GM19023 (cell line): ENCODE measurements around the gene THAP4.

Source experiments
- ATAC-seq: cut with Tn5 transposase; IDR thresholded peaks from one replicate; pipeline ENCODE4 v1.9.1; 2021; ENCODE audit warnings: mild to moderate bottlenecking, moderate library complexity; ENCODE audit not compliant: unreplicated experiment

Gene THAP4, protein sequence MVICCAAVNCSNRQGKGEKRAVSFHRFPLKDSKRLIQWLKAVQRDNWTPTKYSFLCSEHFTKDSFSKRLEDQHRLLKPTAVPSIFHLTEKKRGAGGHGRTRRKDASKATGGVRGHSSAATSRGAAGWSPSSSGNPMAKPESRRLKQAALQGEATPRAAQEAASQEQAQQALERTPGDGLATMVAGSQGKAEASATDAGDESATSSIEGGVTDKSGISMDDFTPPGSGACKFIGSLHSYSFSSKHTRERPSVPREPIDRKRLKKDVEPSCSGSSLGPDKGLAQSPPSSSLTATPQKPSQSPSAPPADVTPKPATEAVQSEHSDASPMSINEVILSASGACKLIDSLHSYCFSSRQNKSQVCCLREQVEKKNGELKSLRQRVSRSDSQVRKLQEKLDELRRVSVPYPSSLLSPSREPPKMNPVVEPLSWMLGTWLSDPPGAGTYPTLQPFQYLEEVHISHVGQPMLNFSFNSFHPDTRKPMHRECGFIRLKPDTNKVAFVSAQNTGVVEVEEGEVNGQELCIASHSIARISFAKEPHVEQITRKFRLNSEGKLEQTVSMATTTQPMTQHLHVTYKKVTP

DNA sequence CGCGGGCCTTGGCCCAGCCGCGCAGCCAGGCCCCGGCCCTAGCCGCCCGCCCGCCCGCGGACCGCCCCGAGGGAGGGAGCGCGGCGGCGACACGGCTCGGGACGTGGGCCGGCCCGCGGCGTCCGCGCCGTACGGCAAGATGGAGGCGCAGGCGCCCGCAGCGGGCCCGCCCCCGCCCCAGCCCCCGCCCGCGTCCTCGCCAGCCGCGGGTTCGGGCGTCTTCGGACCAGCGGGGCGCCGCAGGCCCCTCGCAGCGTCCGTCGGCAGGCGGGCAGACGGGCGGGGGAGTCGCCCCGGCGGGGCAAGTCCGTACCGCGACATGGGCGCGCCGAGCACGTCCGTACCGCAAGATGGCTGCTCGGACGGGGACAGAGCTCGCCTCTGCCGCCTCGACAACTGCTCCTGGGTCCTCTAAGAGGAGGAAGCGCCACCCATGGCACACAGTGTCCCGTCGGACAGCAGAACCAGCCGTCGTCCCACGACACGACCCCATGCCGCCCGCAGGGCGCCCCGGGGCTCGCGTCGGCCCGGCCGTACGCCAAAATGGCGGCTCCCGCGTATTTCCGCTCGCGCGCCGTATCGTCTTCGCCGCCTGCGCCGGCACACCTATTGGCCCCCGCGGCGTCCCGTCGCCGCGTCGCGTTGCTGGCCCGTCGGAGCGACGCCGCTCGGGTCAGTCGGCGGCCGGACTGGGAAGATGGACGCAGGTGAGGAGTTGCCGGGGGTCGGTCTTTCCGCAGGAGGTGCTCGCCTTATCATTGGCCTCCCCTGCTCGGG is at the start of gene THAP4, which contains the start of gene ATG4B:
TSS of gene THAP4 (minus strand) at position 141 of the 777 bp plus-strand sequence. CDS start 141 bp downstream, outside the sequence.
TSS of gene ATG4B (plus strand) at position 676 of the 777 bp plus-strand sequence. CDS start at position 698, 22 bp downstream.
- ATAC-seq, result peak; percentile 66

DNA sequence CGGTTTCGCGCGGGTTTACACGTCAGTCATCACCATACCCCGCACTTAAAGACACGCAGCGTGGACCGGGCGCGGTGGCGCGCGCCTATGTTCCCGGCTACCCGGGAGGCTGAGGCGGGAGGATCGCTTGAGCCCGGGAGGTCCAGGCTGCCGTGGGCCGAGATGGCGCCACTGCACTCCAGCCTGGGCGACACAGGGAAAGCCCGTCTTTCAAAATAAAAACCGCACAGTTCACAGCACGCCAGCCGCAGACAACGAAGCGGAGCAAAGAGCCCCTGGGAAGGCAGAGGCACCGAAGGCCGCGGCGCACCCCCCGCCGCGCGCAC is 49.3 kb upstream of the THAP4 start:
- ATAC-seq, result no peak

DNA sequence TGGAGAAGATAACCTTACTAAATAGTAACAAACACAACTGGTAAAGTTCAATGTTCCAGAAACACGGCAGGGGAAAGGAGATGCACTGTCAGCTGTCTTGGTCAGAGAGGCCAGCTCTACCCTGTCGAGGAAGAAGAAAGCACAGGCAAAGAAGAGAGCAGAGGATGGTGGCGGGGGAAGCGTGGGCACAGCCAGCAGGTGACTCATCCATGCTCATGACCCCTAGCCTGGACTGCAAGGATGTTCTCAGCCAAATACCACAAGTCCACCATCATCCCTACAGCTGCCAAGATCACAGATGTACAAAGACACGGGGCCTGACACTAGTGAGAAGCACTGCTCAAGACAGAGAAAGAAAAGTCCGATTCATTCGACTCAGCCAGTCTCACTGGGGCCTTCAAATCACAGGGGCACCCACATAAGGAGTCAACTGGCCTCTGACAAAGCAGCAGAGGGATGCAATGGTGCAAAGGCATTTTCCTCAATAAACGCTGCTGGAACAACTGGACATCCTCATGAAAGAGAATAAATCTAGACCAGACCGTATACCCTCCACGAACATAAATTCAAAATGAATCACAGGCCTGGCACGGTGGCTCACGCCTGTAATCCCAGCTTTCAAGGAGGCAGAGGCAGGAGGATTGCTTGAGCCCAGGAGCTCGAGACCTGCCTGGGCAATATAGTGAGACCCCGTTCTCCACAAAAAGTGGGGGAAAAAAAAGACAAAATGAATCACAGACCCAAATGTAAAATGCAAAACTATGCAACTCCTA is 44.1 kb upstream of the THAP4 start:
- no peak for ATAC-seq

DNA sequence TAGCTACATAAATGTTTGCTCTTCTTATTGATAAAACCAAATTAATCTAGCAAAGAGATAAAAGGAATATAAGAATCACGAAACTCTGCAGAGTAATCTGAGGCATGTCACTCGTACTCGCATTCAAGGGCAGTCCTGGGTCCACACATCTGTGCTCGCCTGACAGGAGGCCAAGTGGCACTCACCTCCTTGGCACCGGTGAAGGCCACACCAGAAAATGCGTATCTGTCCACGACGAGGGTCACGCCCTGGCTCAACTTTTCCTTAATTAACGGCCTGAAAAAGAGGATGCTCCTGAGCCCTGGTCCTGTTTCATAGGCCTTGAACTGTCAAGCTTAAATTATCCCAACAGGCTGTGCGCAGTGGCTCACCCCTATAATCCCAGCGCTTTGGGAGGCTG is 43.1 kb upstream of the THAP4 start:
- no peak for ATAC-seq

DNA sequence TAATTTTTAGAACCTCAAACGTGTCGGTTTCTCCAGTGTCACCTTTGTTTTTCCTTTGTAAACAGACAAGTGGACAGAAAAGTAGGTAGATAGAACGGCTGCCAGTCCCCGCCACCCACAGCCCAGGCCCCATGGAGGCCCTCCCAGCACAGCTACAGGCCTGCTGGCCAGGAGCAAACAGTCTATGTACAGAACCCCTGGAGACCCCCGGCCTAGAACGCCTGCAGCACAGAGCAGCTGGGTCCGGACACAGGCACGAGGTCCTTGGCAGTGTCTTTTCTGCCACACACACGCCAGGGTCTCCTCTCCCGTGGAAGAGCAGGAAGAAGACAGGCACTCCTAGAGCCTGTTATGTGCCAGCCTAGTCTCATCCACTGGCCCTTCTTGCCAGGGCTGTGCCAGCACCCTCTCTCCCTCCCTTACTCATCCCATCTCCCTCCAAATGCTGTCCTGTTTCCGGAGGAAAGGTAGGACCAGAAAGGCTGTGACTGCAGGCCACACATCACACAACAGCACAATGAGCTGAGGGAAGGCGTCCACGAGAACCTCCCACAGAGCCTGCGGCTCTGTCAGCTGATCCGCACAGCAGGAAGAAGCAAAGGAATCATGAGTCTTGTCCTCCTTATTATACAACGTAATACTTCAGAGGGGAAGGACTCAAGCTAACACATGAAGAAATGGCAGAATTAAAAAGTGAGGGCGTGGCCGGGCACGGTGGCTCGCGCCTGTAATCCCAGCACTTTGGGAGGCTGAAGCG is 42.0 kb upstream of the THAP4 start:
- no peak for ATAC-seq

DNA sequence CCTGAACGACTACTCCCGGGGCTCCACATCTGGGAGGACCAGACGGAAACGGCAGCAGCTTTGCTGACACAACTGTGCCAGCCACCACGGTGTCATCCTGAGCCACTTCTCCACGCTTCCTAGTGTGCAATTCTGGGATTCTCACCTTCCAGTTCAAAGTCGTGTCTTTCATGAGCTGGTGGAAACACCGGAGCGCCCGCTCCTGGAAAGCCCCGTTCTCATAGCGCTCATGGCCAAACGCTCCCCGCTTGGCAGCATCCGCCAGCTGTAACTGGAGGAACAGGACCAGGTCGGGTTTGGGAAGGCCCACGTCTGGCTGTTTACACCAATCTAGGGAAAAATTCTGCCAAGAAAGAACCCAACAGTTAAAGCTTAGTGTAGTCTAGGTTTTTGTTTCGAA is 41.3 kb upstream of the THAP4 start:
- no peak for ATAC-seq

DNA sequence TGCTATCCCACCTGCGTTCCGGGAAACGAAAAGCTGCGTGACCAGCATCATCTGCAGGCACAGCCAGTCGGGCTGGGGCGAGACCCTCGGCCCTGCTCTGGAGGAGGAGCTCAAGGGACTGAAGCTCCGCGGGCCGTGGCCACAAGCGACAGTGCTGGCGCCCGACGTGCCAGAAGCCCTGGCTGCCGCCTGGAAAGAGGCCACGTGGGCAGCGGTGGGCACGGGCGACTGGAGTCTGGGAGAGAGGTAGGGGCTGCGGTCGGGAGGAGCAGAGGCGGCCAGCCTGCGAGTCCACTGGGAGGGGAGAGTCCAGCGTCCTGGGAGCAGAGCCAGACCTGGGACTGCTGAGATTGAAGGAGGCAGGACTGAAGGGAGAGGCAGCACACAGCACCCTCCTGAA is 40.4 kb upstream of the THAP4 start:
- no peak for ATAC-seq

DNA sequence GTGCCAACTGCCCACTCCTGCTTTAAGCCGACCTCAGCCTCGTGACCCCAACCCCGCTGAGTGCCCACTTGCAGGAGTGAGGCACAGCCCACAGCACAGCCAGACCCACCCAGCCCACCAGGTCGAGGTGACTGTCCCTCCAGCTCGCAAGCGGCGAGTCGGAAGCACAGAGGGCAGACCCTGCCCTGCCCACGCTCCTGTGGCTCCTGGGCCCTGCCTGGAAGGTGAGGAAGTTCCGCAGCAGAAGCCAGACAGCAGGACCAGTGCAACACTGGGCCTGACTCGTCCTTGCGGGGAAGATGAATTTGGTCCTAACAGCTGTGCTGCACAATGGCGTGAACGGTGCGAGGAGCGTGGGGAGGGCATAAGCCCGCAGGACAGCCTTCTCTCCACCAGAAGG is 39.7 kb upstream of the THAP4 start:
- ATAC-seq, result no peak

DNA sequence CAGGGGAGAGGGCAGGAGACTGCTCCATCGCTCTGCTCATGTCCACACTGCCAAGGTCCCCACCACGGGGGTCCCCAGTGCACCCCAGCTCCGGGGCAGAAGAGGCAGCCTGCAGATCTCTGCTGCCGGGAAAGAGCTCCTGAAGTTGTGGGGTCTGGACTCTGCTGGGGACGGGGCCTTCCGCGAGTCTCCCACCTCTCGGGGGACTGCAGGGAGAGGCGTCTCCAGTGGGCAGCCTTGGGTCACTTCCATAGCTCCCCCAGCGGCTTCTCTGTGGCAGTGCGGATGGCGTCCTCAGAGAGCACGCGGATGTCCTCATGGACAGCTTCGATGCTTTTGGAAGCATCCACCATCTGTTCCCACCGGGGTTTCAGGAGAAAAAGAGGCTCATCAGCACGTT is 38.9 kb upstream of the THAP4 start:
- no peak for ATAC-seq

DNA sequence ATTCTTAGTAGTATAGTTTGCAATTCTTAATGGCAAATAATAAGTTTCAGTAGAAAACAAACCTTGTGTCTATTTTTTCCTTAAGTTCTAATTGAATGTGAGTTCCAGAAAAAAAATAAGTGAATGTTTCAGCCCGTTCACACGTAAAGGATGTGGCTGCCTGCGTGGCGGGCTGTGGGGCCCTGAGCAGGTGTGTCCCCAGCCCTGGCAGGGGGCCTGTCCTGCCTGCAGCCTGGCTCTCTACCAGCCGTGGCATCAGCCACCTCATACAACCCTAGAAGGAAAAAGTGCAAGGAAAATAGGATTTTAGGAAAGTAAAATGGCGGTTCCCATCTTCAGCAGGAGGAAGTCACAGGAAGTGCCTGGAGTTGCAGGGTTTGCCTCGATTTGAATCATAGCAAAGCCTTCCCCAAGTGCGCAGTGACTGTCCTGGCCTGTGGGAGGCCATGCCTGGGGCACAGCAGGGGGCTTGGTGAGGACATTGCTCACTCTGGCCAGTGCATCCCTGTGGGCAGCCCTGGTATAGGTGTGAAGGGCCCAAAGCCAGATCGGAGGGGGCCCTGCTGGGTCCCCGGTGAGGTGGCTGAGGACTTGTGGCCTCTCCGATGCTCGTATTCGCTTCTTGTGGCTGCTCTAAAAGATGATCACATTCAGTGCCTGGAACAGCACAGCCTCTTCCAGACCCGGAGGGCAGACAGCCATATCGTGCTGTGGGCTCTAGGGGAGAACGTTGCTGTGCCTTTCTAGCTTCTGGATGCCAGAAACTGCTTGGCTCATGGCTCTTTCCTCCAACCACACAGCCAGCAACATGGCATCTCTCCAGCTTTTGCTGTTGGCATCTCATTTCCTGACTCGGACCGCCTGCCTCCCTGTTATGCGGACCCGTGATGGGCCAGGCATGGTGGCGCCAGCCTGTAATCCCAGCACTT is 37.1 kb upstream of the THAP4 start:
- ATAC-seq, result no peak

DNA sequence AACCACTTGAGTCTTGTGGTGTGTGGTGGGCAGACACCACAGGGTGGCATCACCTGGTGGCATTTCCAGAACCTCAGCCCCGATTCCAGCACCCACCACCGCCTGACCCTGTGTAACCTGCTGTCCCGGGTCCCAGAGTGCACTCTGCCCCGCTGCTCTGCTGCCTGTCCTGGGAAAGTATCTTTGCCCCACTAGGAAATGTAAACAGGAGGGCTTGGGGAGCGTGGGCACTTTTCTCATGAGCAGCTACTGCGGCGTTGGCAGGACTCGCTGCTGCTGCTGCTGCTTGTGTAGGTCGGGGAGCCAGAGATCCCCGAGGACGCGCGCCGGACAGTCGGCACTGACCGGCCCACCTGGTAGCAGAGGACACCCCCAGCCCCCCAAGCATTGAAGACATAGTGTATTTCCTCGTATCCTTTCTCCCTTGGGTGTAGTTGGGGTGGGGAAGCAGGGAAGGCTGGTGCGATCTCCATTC is 36.3 kb upstream of the THAP4 start:
- ATAC-seq, result no peak

DNA sequence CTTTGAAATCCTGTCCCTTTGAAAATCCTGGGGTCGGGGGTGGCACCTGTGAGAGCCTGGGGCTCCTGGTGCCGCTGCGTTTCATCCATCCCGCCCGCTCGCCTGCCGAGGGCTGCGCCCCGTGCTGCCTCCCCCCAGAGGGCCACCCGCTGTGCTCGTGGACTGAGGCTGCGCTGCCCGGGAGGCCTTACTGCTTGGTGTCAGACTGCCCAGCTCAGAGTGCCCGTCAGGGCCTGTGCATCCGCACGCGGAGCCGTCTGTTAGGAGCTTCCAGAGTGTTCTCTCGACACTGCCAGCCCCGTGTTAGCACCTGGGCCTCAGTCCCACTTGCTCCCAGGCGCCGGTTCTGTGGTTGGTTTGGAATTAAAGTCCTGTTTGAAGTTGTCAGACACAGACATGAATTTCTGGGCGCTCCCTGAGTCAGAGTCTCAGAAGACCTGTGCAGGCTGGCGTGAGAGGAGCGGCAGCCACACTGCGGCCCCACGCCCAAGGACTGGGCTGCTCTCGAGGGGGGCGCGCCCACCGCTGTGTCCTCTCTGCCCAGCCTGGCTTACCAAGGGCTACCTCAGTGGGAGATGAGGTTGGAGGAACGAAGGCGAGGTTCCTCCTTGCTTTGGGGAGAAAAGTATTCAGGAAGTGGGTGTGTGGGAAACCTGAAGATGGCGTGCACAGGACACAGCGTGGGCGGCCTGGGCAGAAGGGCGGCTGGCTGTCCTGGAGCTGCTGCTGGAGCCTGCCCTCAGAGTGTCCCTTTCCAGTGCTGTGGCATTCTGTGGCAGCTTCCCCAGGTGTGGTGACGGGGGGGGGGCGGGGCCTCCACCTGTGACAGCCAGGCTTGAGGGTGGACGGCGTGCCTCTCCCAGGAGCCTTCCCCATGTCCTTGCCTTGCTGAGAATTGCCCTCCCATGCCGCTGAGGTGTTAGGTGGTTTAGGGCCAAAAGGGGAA is 35.6 kb upstream of the THAP4 start:
- no peak for ATAC-seq

DNA sequence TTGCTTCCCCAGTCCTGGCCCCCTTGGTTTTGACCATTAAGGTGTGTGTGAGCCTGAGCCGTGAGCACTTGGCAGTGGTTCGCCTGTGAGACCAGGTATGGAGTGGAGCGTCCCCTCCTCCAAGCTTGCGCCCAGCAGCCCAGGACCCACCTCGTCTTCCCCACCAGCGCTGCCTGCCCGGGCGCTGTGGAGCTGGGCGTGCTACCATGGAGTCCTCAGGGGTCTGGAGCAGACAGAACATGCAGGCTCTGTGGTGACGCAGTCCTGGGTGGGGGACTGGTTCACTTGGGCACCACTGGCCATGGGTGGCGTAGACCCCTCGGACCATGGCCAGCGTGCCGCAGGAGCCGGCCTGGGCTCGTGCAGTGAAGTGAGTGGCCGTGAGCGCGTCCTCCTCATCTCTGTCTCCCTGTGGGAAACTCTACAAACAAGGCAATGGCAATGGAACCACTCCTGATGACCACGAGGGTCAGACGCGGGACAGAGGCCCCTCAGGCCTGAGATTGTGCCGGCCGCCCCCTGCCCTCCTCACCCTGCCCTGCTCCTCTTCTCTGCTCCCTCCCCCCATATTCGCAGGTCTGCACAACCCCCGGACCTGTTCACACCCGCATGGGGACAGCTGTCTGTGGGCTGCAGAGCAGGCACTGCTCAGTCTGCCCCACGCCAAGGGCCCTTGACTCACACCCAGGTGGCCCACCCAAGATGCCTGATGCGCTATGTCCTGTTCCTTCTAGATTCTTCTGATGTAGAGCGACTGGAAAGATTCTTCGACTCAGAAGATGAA is 34.7 kb upstream of the THAP4 start:
- ATAC-seq, result no peak

DNA sequence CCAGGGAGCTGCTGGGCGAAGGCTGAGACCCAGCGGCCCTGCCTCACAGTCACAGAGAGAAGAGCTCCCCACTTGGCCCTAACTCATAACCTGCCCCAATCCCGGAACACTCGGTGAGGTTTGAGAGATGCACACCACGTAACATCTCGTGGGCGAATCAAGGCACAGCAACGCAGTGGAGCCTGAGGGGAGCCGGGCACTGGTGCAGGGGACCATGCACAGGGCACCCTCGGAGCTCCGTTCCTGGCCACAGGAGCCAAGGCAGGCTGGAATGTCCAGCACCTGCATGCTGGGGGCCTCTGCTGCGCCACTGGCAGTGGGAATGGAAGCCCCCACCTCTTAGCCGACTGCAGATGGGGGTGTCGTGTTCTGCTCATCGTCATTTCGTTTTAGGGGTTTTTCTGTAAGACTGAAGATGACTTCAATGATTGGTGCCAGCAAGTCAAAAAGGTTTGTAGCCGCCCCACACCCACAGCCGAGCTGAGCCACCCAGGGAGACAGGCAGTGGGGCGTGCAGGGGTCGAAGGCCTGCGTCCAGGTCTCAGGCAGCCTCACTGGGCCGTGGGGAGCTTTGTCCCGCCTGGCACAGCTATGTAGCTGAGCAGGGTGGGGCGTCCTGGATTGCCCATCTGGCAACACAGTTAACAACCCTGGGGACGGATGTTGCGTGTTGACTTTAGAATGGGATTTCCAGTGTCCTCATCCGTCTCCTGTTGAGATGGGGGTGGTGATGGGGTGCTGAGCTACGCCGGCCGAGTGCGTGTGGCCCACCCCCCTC is 33.6 kb upstream of the THAP4 start:
- ATAC-seq, result no peak

DNA sequence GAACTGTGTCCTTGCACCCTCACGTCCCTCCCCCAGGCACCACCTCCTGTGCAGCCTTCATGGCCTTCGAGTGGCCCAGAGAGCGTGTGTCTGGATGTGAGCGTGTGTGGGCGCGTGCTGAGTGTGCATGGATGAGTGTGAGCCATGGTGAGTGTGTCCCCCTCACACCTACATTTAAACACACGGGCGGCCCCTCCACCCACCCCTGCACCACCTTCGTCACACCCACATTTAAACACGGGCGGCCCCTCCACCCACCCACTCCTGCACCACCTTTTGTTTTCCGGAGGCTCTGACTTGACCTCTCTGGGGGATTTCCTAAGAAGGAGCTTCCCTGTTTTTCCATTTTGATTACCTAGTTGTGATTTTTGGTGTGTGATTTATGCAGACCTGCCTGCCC is 31.9 kb upstream of the THAP4 start:
- ATAC-seq, result no peak

DNA sequence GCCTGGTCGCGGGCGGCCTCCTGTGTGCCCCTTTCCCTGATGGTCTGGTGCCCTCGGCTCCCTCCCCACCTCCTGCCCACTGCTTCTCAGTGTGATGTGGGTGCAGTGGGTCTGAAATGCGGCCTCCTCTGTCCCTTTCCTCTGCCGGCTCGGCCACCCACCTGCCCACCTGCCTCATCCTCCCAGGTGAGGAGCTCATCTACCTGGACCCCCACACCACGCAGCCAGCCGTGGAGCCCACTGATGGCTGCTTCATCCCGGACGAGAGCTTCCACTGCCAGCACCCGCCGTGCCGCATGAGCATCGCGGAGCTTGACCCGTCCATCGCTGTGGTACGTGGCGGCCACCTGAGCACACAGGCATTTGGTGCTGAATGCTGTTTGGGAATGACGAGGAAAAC is 31.4 kb upstream of the THAP4 start:
- ATAC-seq, result no peak
